ENCODE results near the gene KLHL30.

KLHL30 gene

DNA sequence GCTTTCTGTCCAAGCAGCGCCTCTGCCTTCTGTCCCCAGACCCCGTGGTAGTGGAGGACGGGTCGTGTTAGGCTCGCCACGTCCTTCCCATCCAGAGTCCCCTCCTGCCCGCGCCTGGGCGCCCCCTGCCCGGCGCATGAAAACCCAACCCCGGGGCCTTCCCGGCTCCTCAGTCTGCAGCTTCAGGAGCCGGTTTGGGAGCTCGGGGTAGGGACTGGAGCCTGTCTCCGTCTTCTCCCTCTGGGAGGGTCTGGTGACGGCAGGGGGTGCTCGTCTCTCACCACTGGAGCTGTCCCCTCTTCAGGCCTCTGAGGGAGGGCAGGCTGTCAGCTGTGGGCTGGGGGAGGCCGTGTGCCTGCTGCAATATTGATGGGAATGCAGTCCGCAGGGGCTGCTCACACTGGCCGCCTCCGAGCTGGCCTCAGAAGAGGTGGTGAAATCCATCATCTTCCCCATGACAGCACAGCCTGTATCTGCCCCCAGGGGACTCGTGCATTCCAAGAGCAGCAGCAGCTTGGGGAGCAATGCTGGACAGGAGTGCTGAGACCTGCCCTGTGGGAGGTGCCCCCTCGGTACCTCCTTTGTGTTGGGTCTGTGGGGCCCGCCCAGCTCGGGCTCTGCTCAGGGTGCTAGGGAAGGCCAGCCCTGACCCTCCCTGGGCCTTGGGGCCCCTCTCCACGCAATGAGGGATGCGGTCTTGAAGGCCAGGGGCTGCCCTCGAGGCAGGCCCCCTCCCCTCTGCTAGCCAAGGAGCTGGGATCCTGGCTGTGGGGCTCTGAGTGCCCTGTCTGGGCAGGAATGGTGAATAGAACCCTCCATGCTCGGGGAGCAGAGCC, 17.8 kb upstream of the KLHL30 start:
- no peak for DNase-seq (ENCODE audit: low spot score)

DNA sequence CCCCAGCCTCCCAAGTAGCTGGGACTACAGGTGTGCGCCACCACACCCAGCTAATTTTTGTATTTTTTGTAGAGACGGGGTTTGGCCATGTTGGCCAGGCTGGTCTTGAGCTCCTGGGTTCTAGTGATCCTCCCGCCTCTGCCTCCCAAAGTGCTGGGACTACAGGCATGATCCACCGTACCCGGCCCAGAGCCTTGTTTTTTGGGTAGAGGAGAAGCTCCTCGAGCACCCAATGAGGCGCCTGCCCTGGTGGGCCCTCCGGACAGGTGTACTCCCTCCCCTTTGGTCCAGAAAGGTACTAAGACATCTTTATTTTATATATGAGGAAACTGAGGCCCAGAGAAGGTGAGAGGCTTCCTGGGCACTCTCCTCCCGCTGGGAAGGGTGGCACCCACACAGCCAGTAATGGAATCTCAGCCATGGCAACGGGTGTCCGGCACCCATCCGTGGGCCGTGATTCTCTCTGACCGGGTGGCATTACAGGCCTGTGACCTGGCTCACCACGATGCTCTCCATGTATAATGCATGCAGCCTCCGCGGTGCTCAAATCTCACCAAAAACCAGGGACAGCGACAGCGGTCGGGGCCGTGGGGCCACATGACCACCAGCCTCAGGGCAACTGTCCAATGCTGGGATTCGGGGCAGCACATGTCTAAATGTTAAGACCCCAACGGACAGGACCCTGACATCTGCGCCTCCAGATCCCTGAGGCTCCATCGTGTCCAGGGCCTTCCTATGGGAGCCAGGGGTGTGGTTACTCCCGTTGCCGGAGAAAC, 16.8 kb upstream of the KLHL30 start:
- no peak for DNase-seq (ENCODE audit: low spot score)

DNA sequence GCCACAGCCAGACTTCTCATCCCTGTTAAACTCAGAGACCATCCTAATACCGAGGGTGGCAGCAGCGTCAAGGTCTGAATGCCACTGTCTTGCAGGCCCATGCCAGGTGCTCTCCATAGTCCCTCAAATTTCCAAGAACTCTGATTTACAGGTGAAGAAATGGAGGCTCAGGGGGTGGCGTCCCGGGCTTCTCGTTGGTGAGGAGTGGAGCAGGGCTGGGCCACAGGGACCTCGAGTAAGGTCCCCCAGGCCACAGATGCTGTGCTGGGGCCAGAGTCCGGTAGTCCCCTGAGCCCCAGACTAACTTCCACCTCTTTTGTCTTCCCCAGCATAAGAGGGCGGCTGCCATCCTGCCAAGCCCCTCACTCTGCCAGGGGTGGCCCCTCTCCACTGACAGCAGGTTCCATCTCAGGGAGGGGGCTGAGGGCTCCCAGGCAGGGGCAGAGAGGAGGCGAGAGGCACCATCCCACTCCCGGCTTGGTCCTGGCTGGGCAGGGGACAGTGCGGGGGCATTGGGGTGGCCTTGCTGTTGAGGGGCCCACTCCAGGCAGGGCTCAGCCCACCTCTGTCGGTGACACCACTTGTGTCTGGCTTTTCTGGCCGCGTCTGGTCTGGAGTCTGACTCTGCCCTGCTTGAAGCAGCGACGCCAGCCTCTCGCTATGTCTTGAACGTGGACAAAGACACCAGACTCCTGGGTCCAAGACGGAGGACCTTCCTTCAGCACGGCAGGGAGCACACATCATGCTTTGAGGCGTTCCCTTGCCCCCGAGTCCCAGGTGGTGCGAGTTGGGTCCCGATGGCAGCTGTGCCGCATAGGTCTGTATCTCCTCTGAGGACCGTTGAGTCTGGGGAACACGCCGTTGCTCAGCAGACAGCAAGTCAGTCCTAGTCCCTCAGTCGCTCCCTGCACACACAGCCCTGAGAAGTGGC, 15.9 kb upstream of the KLHL30 start:
- DNase-seq (ENCODE audit: low spot score): no peak

DNA sequence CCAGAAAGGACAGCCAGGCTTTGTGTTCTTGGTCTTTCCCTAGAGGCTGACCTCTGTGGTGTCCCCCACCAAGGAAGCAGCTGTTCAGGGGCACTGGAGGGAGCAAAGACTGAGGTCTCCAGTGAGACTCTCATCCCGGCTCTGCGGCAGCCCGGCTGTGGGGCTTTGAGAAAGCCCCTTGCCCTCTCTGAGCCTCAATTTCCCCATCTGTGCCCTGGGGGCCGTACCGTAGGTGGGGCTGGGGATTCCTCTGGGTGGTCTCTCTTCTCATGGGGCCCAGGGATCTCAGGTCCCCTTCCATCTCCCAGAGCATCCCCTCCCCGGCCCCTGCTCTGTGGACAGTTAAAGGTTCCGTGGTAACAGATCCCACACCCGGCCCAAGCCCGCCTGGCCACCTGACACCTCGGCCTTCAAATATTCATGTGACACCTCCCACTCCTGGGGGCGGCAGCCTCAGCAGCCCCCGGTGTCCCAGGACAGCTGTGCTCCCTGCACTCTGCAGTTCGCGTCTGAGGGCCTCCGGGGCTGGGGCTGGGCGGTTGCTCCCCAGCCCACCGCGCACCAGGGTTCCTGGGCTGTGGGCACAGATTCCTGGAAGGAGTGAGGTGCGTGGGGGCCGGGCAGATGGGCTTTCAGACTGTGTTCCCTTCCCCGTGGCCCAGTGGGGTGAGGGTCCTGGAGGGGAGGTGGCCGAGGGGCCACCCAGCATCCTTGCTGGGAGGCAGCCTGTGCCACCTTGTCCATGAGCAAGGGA, 15.1 kb upstream of the KLHL30 start:
- DNase-seq (ENCODE audit: low spot score): no peak

DNA sequence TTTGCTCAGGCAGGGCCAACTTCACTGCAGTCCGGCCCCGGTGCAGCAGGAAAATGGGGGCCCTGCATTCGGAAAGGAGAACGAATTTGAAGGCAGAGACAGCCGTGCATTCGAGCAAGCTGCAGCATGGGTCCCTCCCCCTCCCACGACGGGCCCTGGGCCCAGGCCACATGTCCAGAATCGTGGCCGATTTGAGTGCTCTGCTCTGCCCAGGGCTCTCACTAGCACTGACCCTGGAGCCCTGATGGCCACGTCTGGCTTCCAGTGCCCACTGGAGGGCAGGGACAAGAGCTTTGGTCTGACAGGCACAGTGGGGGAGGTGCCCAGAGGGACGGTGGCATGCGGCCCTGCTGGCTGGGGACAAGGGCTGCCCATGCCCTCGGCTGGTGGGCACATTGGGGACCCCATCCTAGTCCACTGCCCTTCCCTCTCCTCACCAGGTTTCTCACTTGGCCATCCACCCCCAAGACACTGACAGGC, 14.4 kb upstream of the KLHL30 start:
- no peak for DNase-seq (ENCODE audit: low spot score)

DNA sequence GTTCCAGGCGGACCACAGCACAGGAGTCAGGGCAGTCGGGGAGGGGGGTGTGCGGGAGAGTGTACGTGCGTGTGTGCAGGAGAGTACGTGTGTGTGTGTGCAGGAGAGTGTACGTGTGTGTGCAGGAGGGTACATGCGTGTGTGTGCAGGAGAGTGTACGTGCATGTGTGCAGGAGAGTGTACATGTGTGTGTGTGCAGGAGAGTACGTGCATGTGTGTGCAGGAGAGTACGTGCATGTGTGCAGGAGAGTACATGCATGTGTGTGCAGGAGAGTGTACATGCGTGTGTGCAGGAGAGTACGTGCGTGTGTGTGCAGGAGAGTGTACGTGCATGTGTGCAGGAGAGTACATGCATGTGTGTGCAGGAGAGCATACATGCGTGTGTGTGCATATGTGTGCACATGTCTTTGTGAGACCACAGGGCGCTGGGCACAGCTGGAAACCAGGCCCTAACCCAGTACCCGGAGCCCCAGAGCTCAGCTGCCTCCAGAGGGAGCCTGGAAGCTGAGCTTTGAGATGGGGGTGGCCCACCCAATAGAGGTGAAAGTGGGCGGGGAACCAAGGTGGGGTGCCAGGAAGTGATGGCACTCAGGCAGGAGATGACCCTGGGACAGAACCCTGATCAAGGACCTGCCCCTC, 13.9 kb upstream of the KLHL30 start:
- no peak for DNase-seq (ENCODE audit: low spot score)

DNA sequence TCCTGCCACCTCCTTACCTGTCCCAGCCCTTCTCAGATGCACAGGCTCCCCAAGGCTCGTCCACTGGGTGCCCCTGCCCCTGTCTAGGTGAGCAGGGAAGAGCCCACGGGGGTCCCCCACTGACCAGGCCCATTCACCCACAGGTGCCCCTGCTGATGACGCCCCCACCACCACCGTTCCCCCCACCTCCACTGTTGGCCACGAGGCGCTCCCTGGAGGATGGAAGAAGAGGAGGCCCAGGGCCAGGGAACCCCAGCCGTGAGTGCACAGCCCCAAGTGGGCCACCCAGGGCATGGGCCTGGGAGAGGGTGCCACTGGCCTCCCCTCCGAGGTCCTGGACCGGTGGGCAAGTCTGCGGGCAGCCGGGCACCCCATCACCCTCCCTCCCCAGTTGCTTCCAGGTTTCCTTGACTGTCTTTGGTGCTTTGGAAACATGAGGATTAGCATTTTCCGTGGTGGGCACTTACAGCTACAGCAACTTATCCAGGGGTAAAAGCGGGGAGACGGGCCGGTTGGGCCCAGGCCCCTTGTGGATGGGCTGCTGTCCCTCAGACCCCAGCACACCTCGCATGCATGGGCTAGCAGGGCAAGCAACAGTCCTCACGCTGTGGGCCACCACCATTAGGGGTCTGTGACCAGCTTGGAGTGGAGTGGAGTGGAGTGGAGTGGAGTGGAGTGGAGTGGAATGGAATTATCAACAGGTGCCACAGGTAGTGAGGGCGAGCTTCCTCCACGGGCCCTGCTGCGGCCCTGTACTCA, 13.2 kb upstream of the KLHL30 start:
- no peak for DNase-seq (ENCODE audit: low spot score)

DNA sequence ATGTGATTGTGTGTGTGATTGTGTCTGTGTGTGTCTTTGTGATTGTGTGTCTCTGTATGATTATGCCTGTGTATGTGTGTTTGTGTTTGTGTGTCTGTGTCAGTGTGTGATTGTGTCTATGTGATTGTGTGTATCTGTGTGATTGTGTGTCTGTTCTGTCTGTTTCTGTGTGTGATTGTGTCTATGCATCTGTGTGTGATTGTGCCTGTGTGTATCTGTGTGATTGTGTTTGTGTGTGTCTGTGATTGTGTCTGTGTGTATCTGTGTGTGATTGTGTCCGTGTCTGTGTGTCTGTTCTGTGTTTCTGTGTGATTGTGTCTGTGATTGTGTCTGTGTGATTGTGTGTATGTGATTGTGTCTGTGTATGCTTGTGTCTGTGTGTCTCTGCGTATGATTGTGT, 12.1 kb upstream of the KLHL30 start:
- no peak for DNase-seq (ENCODE audit: low spot score)

DNA sequence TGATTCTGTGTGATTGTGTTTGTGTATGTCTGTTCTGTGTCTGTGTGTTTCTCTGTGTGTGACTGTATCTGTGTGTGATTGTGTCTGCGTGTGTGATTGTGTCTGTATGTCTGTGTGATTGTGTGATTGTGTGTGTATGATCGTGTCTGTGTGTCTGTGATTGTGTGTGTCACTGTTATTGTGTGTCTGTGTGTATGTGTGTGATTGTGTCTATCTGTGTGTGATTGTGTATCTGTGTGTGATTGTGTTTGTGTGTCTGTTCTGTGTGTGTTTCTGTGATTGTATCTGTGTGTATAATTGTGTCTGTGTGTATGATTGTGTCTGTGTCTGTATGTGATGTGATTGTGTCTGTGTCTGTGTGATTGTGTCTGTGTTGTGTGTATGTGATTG, 11.7 kb upstream of the KLHL30 start:
- no peak for DNase-seq (ENCODE audit: low spot score)

DNA sequence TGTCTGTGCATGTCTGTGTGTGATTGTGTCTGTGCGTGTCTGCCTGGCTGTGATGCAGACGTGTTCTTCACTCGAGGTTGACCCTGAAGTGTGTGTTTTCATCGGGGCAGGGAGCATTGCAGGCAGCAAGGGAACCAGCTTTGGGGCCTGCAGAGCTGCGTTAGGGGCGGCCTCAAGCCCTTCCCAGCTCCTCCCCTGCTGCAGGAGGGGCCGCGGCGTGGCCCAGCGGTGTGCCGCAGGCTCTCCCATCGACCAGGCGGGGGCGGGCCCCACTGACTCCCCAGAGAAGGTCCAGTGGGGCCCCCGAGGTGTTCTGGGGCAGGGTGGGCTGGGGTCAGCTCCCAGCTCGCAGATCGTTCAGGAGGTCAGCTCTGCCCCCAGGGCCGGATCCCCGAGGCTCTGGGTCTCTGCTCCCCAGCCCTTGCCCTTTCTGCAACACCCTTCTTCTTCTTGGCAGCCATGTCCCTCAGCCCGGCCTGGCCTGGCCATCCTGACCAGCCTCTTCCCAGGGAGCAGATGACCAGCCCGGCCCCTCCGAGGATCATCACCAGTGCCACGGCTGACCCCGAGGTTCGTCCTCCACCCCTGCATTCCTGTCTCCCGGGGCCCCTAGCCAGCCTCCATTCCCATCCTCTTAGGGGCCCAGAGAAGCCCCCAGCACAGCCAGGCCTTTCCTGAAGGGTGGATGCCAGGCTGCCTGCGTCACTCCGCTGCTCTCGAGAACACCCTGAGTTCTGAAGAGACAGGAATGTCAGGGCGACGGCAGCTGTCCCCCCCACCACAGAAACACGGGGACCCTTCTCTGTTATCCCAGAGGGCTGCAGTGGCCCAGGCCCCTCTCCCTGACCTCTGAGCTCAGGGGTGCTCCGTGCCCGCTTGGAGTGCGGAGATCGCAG, 11.1 kb upstream of the KLHL30 start:
- DNase-seq (ENCODE audit: low spot score): peak; percentile 86

DNA sequence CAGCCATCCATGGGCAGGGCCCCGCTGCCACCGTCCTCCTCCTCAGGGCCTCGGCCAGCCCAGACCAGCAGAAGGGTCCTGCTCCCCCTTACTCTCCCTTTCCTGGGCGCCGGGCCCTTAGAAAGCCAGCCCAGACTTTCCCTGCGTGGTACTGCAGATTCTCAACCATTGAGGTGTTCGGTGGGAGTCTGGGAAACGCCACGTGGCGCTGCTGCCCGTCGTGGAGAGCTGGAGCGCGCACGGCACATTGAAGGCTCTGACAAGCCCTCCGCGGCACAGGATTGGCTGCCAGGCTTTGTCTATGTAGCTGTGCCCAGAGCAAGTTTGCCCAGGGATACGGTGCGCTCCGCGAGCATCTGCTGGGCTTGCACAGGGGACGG, 10.4 kb upstream of the KLHL30 start:
- DNase-seq (ENCODE audit: low spot score): no peak

DNA sequence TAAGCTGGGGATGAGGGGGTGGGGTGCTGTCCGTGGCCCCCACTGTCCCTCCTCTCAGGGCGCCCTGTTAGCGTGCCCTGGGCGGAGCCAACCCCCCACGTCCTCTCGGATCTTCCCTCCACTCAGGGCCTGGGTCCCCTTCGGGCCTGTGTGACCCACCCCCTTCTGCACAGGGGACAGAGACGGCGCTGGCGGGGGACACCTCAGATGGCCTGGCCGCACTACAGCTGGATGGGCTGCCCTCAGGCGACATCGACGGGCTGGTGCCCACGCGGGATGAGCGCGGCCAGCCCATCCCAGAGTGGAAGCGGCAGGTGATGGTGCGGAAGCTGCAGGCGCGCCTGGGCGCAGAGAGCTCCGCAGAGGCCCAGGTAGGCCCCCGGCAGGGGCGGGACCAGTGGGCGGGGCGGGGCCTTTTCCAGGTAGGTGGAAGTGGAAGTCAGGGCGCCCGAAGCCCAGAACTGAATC, 9.9 kb upstream of the KLHL30 start:
- no peak for DNase-seq (ENCODE audit: low spot score)

DNA sequence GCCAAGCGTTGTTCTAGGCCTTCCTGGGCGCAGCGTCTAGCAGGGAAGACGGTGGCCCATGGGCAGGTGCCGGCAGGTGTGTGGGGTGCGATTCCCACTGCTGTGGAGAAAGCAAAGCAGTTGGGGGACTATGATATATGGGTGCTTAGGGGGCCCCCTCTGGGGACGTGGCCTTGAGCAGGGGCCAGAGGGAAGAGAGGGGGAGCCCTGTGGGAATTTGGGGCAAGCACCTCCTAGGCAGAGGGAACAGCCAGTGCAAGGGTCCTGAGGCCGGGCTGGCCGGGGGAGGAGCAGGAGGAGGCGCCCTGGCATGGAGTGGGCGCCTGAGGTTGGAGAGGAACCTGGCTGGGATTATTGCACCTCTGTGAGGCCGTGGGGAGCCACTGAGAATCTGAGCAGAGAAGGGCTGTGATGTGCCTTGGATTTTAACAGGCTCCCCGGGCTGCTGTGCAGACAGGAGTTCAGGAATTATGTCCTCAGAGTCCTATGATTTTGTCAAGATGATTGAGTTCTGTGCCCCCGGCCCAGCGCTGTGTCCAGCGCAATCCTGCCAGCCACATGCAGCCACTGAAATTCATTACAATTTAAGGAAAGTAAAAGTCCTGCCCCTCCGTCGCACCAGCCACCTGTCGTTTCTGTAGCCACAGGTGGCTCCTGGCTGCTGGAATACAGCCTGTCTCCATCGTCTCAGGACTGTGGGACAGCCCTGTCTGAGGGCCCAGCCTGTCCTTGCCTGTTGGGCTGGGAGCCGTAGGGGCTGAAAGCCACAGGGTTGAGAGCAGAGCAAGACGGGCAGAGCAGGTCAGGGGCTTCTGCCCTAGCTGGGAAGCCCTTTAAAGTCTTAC, 9.1 kb upstream of the KLHL30 start:
- no peak for DNase-seq (ENCODE audit: low spot score)

DNA sequence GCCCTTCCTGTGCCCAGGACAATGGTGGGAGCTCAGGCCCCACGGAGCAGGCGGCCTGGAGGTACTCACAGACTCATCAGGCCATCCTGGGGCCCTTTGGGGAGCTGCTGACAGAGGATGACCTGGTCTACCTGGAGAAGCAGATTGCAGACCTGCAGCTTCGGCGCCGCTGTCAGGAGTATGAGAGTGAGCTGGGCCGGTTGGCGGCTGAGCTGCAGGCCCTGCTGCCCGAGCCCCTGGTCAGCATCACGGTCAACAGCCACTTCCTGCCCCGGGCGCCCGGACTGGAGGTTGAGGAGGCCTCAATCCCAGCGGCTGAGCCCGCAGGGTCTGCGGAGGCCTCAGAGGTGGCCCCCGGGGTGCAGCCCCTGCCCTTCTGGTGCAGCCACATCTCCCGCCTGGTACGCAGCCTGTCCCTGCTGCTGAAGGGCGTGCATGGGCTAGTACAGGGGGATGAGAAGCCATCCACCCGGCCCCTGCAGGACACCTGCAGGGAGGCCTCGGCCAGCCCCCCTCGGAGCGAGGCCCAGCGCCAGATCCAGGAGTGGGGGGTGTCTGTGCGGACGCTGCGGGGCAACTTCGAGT, 8.3 kb upstream of the KLHL30 start:
- no peak for DNase-seq (ENCODE audit: low spot score)

DNA sequence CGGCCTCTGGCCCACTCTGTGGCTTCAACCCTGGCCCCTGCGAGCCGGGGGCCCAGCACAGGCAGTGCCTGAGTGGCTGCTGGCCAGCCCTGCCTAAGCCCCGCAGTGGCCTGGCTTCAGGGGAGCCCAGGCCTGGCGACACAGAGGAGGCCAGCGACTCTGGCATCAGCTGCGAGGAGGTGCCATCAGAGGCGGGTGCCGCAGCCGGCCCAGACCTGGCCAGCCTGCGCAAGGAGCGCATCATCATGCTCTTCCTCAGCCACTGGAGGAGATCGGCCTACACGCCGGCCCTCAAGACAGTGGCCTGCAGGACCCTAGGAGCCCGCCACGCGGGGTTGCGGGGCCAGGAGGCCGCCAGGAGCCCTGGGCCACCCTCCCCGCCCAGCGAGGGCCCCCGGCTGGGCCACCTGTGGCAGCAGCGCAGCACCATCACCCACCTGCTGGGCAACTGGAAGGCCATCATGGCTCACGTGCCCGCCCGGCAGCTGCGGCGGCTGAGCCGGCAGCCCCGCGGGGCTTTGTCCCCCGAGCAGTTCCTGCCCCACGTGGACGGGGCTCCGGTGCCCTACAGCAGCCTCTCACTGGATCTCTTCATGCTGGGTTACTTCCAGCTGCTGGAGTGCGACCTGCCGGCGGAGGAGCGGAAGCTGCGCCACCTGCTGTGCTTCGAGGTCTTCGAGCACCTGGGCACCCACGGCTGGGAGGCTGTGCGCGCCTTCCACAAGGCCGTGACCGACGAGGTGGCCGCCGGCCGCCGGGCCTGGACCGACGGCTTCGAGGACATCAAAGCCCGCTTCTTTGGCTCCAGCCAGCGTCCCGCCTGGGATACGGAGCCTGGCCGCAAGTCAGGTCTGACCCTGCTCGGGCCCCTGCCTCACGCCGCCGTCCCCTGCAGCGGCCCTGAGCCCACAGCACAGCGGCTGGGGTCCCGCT, 7.5 kb upstream of the KLHL30 start:
- no peak for DNase-seq (ENCODE audit: low spot score)

DNA sequence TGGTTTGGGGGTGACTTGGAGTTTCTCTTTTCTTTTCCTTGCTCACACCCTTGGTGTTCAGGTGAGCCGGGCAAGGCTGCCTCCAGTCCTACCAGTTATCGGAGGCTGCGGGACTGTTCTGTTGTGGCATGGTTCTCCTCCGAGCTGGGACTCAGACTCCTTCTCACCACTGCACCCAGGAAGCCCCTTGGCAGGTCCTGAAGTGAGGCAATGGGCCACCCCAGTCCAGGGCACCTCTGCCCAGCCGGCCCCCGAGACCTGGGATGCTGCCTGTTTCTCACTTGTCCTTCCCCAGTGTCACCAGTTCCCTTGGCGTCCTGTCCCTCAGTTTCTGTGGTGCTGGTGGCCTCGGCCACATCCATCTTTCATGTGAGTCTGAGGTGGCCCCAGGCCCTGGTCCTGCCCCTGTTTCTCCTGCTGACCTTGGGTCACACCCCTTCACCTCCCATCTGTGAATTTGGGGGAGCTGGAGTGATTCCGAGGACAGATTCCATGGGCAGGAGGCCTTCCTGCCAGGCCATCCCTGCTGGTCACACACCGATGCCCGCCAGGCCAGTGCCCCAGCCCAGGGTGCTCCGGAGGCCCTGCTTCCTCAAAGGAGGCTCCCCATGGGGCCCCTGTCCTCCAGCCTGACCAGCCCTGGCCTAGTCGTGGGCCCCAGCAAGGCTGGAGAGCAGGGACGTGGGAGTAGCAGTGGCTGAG, 6.6 kb upstream of the KLHL30 start:
- no peak for DNase-seq (ENCODE audit: low spot score)
